Endothelial cell of umbilical vein (primary cell): ENCODE results near the gene SIGLEC6.

Experiments
- CTCF ChIP-seq, 2 donors: IDR thresholded peaks; 1 replicate in 1 of 2; 2 replicates in 1 of 2; pipeline ENCODE4 v1.5.1; 2011; ENCODE audit warnings: low read length in 2 of 2, mild to moderate bottlenecking in 2 of 2, moderate library complexity in 2 of 2, control low read depth in 1 of 2, inconsistent platforms in 1 of 2, low read depth in 1 of 2; ENCODE audit not compliant: insufficient read depth in 1 of 2; ENCODE audit errors: extremely low read depth in 1 of 2
- EZH2 ChIP-seq: IDR thresholded peaks from 2 replicates; pipeline ENCODE4 v1.6.1; 2012; ENCODE audit warnings: borderline replicate concordance, low read depth, mild to moderate bottlenecking, moderate library complexity, low read length, inconsistent platforms; ENCODE audit not compliant: severe bottlenecking
- FOS ChIP-seq: IDR thresholded peaks from 2 replicates; pipeline ENCODE4 v1.6.1; 2011; ENCODE audit warnings: mild to moderate bottlenecking, low read length, moderate library complexity, borderline replicate concordance; ENCODE audit not compliant: insufficient read depth
- JUN ChIP-seq: IDR thresholded peaks from 2 replicates; pipeline ENCODE4 v1.6.1; 2011; ENCODE audit warnings: borderline replicate concordance, low read depth; ENCODE audit not compliant: insufficient read length, insufficient read depth
- MAX ChIP-seq: IDR thresholded peaks from 2 replicates; pipeline ENCODE4 v1.6.1; 2011; ENCODE audit not compliant: insufficient read depth, insufficient read length
- MYC ChIP-seq: IDR thresholded peaks from one replicate; pipeline ENCODE4 v1.6.1; 2011; ENCODE audit warnings: mild to moderate bottlenecking, low read depth, low read length
- POLR2A ChIP-seq: IDR thresholded peaks from 2 replicates; pipeline ENCODE4 v1.6.1; 2012; ENCODE audit warnings: low read depth, mild to moderate bottlenecking, control low read depth, low read length
- POLR2AphosphoS5 ChIP-seq: IDR thresholded peaks from 2 replicates; pipeline ENCODE4 v1.6.1; 2012; ENCODE audit warnings: low read depth, mild to moderate bottlenecking, control low read depth, low read length, moderate library complexity; ENCODE audit not compliant: insufficient read depth

GRCh38 chr19:51468545-51468920 lies 62.9 kb downstream of the SIGLEC6 start:
- no peak for TF ChIP-seq POLR2A
- TF ChIP-seq CTCF (IDR thresholded peaks at IDR 0.05; ENCODE audit: extremely low read depth in 1 of 2, insufficient read depth in 1 of 2, low read depth in 1 of 2, low read length in 2 of 2), result no peak
- no peak for TF ChIP-seq MAX
- no peak for TF ChIP-seq POLR2AphosphoS5
- no peak for TF ChIP-seq JUN
- TF ChIP-seq EZH2, result no peak
- TF ChIP-seq FOS, result no peak
- TF ChIP-seq MYC, result no peak
